GM10248 (cell line): ENCODE measurements around the gene TNFRSF17.

ENCODE experiments used
- CTCF ChIA-PET: fragments of 300-600 bp; sonication (Branson Sonifier 250); formaldehyde crosslinking; extraction: SDS; loops from one replicate; lab custom pipeline; 2021; ENCODE audit warnings: antibody characterized with exemption; lab: Yijun Ruan, JAX
- POLR2A ChIA-PET: fragments of 350-650 bp; sonication (Branson Sonifier 250); formaldehyde crosslinking; extraction: SDS; loops from one replicate; lab custom pipeline; 2020; ENCODE audit warnings: antibody characterized with exemption; lab: Yijun Ruan, JAX
- DNase-seq: peaks from one replicate; pipeline ENCODE4 v3.0.0; 2012; ENCODE audit errors: extremely low spot score
- CTCF ChIP-seq: IDR thresholded peaks from 2 replicates; pipeline ENCODE4 v1.5.1; 2012; ENCODE audit warnings: mild to moderate bottlenecking, low read depth; ENCODE audit errors: extremely low read depth, missing control alignments, control extremely low read depth

The TNFRSF17 gene

GRCh38 chr16:11972128-11972527, 7.1 kb downstream of the TNFRSF17 start:
- no peak for TF ChIP-seq CTCF
- ChIA-PET CTCF (interaction anchor here (0.8 to 1.7 kb wide), 4 partner anchors 13 to 96 kb away, joined by 3 to 4 read pairs (median 3); no protein-coding TSS in a partner anchor), POLR2A (interaction anchor here (0.6 kb wide), 1 partner anchor 49 kb away, joined by 3 read pairs; no protein-coding TSS in a partner anchor)
- no peak for DNase-seq

GRCh38 chr16:11973070-11973469, 8.1 kb downstream of the TNFRSF17 start:
- DNase-seq: no peak
- TF ChIP-seq CTCF: no peak
- CTCF ChIA-PET: interaction anchor here (0.8 to 1.7 kb wide), 6 partner anchors 8 to 95 kb away, joined by 3 to 6 read pairs (median 3); partner anchors contain the start of gene TNFRSF17
- POLR2A ChIA-PET: no interaction called here

- no peak for DNase-seq
- POLR2A ChIA-PET: interaction anchor here (0.6 to 1.6 kb wide), 8 partner anchors 11 to 91 kb away, joined by 3 to 11 read pairs (median 5); partner anchors contain the start of gene TNFRSF17
These were observed 11.9 kb downstream of the TNFRSF17 start for GRCh38 chr16:11976850-11977375.

GRCh38 chr16:11977376-11978041, 12.5 kb downstream of the TNFRSF17 start:
- DNase-seq: no peak
- POLR2A ChIA-PET: interaction anchor here (1.1 to 1.6 kb wide), 3 partner anchors 10 to 85 kb away, joined by 3 to 6 read pairs (median 5); partner anchors contain the start of gene TNFRSF17
- CTCF ChIA-PET: interaction anchor here (1.2 to 3.4 kb wide), 5 partner anchors 9 to 90 kb away, joined by 3 to 12 read pairs (median 6); no protein-coding TSS in a partner anchor
- no peak for TF ChIP-seq CTCF

More at GRCh38 chr16:11976850-11977375, 11.9 kb downstream of the TNFRSF17 start:
- CTCF ChIA-PET: interaction anchor here (1.2 to 3.4 kb wide), 3 partner anchors 13 to 91 kb away, joined by 6 to 8 read pairs (median 6); no protein-coding TSS in a partner anchor
- TF ChIP-seq CTCF: no peak

DNA sequence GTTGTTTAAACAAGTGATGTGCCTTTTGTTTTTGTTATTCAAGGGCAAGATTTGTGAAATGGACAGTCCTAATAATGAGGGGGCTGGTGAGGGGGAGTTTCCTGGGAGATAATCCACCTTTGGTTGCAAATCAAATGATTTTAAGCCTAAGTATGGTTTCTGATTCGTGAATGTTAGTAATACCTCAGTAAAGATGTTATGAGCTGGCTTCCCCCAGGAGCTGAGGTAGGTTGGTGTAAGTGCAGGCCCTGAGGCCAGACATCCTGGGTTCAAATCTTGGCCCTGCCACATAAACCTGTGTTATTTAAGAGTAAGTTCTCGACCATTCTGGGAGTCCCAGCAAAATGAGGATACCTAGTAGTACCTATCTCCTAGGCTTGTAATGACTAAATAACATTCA, 13.1 kb downstream of the TNFRSF17 start:
- POLR2A ChIA-PET: no interaction called here

More for the DNA sequence above, 13.1 kb downstream of the TNFRSF17 start:
- no peak for TF ChIP-seq CTCF
- CTCF ChIA-PET: interaction anchor here (0.9 to 3.4 kb wide), 7 partner anchors 10 to 90 kb away, joined by 3 to 12 read pairs (median 6); partner anchors contain the start of gene TNFRSF17
- no peak for DNase-seq
